Colonic mucosa (tissue), 4 donors: ENCODE measurements around the gene FAM216A. TPM values are rescaled to one million over a fixed set of nuclear protein-coding genes. Genes with fewer than 3 reads are reported as not detected.

Experiments
- DNase-seq: peaks from one replicate; pipeline ENCODE4 v3.0.0-alpha.2; 2020
- H3K27ac ChIP-seq: fragments of 200-600 bp; one replicate; pipeline ENCODE4 v1.8.0; 2021
- H3K27me3 ChIP-seq: fragments of 200-600 bp; one replicate; pipeline ENCODE4 v1.8.0; 2021
- H3K36me3 ChIP-seq: fragments of 200-600 bp; one replicate; pipeline ENCODE4 v1.8.0; 2021
- H3K4me1 ChIP-seq: fragments of 200-600 bp; one replicate; pipeline ENCODE4 v1.8.0; 2021; ENCODE audit warnings: mild to moderate bottlenecking
- H3K4me3 ChIP-seq: fragments of 200-600 bp; one replicate; pipeline ENCODE4 v1.8.0; 2021
- H3K9ac ChIP-seq, 2 donors: one replicate each; pipeline ENCODE4 v1.7.0; 2013; ENCODE audit warnings: control low read depth in 2 of 2, low read depth in 2 of 2, low read length in 2 of 2
- H3K9me3 ChIP-seq: fragments of 200-600 bp; one replicate; pipeline ENCODE4 v1.8.0; 2021
- CTCF ChIP-seq: fragments of 200-600 bp; IDR thresholded peaks from one replicate; pipeline ENCODE4 v1.8.0; 2022; ENCODE audit warnings: antibody characterized with exemption, mild to moderate bottlenecking
- intact Hi-C: fragments of 100-400 bp; cut with DNase I; formaldehyde crosslinking; loops from one replicate; pipeline ENCODE4 v1.14.1; 2022
- total RNA-seq, 2 donors: library from RNA; stranded (reverse); fragmentation: NEBNext Ultra II Directional in 1 of 2; extraction: Animal tissue kit (Norgen Biotek cat#: 25700) in 1 of 2; gene quantifications; one replicate each; pipeline ENCODE4 v1.2.1, GENCODE V29; 2021
- donor health status: healthy.
- donor health status: DM: no; HTN: no; CAD: no.
- donor health status: DM: no; HTN: no; CAD: no.

The FAM216A gene
- total RNA-seq, 2 donors from 2014 or later: 1.6 TPM

- H3K27ac ChIP-seq: peak overlapping the region; percentile 42
- intact Hi-C loops: no loop called here
- H3K4me1 ChIP-seq: no peaks in the 10 kb centered on the region
- no peaks in the 10 kb centered on the region for H3K27me3 ChIP-seq
- TF ChIP-seq CTCF: no peak
- H3K9me3 ChIP-seq: no peaks in the 10 kb centered on the region
- peak overlapping the region in 1 of 2 donors; percentile 3 for H3K9ac ChIP-seq
- peak; percentile 36 for DNase-seq
- peaks cover 6% of the 10 kb centered on the region for H3K36me3 ChIP-seq
- H3K4me3 ChIP-seq: no peak overlapping the region
Observed at GRCh38 chr12:110537605-110538409, 69.2 kb downstream of the FAM216A start.

- peak; percentile 44 for DNase-seq
- Histone ChIP-seq H3K4me3 (no peak overlapping the region), H3K27me3 (no peaks in the 10 kb centered on the region), H3K36me3 (peaks cover 6% of the 10 kb centered on the region), H3K9ac (peak overlapping the region in 1 of 2 donors; percentile 1), H3K27ac (peak overlapping the region; percentile 42), H3K4me1 (no peaks in the 10 kb centered on the region), H3K9me3 (no peaks in the 10 kb centered on the region)
- intact Hi-C loops: no loop called here
- no peak for TF ChIP-seq CTCF
Observed at GRCh38 chr12:110538869-110539622, 70.4 kb downstream of the FAM216A start.

Other genes with a start within 250 kb of the FAM216A start
- 100 to 1,000 TPM; 248 to 311 TPM for gene ATP2A2, start 187.6 kb upstream of the FAM216A start, total RNA-seq
- gene ANAPC7, start 65.1 kb upstream of the FAM216A start, total RNA-seq: 10 to 100 TPM; 22.1 to 40.1 TPM
- gene ARPC3, start 18.5 kb upstream of the FAM216A start, total RNA-seq: 100 to 1,000 TPM; 252 to 321 TPM
- 10 to 100 TPM; 10.9 to 21.8 TPM for gene GPN3, start 588 bp upstream of the FAM216A start, total RNA-seq
- 100 to 1,000 TPM; 120 to 130 TPM for gene VPS29, start 33.3 kb downstream of the FAM216A start, total RNA-seq
- under 1 TPM; 0.19 to 0.69 TPM for gene RAD9B, start 33.5 kb downstream of the FAM216A start, total RNA-seq
- 10 to 100 TPM; 25.7 to 34.9 TPM for gene PPTC7, start 114.5 kb downstream of the FAM216A start, total RNA-seq
- 10 to 100 TPM in 1 of 2 donors, 1 to 10 TPM in 1; 9.2 to 10.2 TPM for gene TCTN1, start 145.3 kb downstream of the FAM216A start, total RNA-seq
- 1 to 10 TPM; 1.5 to 2.1 TPM for gene HVCN1, start 220.3 kb downstream of the FAM216A start, total RNA-seq